Body of pancreas (tissue), 4 donors: Measurements from ENCODE around the gene ZNF724.
"Not testable (repeated sequence)": the region's sequence is repeated elsewhere in the genome, so short reads cannot be mapped to it uniquely, and the experiment has no call there.

ENCODE experiments used
- POLR2A ChIP-seq, 3 donors: fragments of 450-650 bp; IDR thresholded peaks; one replicate each; pipeline ENCODE4 v1.6.1; 2016; ENCODE audit warnings: antibody characterized with exemption in 3 of 3, mild to moderate bottlenecking in 2 of 3
- TF ChIP-seq, protein P1 (sequence below), 7 experiments: fragments of 450-650 bp in 4 of 7; fragments of 200-600 bp in 3 of 7; sonication (generic) in 3 of 7; IDR thresholded peaks; one replicate each; pipeline ENCODE4 v1.5.1; 2016 to 2019; ENCODE audit warnings: antibody characterized with exemption in 7 of 7

DNA sequence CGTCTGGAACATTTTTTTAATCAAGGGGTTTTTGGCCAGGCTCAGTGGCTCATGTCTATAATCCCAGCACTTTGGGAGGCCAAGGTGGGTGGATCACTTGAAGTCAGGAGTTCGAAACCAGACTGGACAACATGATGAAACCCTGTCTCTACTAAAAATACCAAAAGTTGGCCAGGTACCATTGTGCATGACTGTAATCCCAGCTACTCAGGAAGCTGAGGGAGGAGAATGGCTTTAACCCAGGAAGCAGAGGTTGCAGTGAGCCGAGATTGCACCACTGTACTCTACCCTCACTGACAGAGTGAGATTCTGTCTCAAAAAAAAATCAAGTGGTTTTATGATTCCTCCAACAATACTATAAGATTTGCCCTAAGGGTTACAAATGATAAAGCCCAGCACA lies 3.1 kb upstream of the ZNF724 start:
- TF ChIP-seq, protein P1, sequence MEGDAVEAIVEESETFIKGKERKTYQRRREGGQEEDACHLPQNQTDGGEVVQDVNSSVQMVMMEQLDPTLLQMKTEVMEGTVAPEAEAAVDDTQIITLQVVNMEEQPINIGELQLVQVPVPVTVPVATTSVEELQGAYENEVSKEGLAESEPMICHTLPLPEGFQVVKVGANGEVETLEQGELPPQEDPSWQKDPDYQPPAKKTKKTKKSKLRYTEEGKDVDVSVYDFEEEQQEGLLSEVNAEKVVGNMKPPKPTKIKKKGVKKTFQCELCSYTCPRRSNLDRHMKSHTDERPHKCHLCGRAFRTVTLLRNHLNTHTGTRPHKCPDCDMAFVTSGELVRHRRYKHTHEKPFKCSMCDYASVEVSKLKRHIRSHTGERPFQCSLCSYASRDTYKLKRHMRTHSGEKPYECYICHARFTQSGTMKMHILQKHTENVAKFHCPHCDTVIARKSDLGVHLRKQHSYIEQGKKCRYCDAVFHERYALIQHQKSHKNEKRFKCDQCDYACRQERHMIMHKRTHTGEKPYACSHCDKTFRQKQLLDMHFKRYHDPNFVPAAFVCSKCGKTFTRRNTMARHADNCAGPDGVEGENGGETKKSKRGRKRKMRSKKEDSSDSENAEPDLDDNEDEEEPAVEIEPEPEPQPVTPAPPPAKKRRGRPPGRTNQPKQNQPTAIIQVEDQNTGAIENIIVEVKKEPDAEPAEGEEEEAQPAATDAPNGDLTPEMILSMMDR (IDR thresholded peaks at IDR 0.05), result not testable (repeated sequence)
- not testable (repeated sequence) for TF ChIP-seq POLR2A (IDR thresholded peaks at IDR 0.05)
